Effector memory CD4-positive, alpha-beta T cell (primary cell): ENCODE results near the gene SS18L1.

ENCODE experiments used
- DNase-seq, 3 donors: peaks; one replicate each; pipeline ENCODE4 v3.0.0-alpha.2; 2020
- H3K27ac ChIP-seq: 2 replicates; pipeline ENCODE4 v1.7.0; 2013; ENCODE audit warnings: mild to moderate bottlenecking, low read length, moderate library complexity; ENCODE audit not compliant: insufficient read depth, poor library complexity, severe bottlenecking
- H3K27me3 ChIP-seq: replicated peaks from 2 replicates; pipeline ENCODE4 v1.7.0; 2013; ENCODE audit warnings: mild to moderate bottlenecking, low read length; ENCODE audit not compliant: insufficient read depth, control insufficient read depth, poor library complexity, severe bottlenecking
- H3K36me3 ChIP-seq: 2 replicates; pipeline ENCODE4 v1.7.0; 2013; ENCODE audit warnings: mild to moderate bottlenecking, low read length, moderate library complexity; ENCODE audit not compliant: control insufficient read depth, insufficient read depth
- H3K4me1 ChIP-seq: 2 replicates; pipeline ENCODE4 v1.7.0; 2013; ENCODE audit warnings: low read length, mild to moderate bottlenecking; ENCODE audit not compliant: control insufficient read depth, insufficient read depth, poor library complexity, severe bottlenecking
- H3K4me3 ChIP-seq: 2 replicates; pipeline ENCODE4 v1.7.0; 2013; ENCODE audit warnings: low read length, low read depth, mild to moderate bottlenecking; ENCODE audit not compliant: insufficient read depth, poor library complexity, severe bottlenecking
- H3K9me3 ChIP-seq: 2 replicates; pipeline ENCODE4 v1.7.0; 2013; ENCODE audit warnings: mild to moderate bottlenecking, low read length, moderate library complexity; ENCODE audit not compliant: control insufficient read depth

Gene SS18L1

GRCh38 chr20:62162765-62163484, 19.4 kb downstream of the SS18L1 start:
- H3K9me3 ChIP-seq: no peaks in the 10 kb centered on the region
- no peak overlapping the region for H3K4me3 ChIP-seq
- no peaks in the 10 kb centered on the region for H3K27me3 ChIP-seq
- H3K36me3 ChIP-seq: peaks cover 36% of the 10 kb centered on the region
- no peaks in the 10 kb centered on the region for H3K4me1 ChIP-seq
- no peak overlapping the region for H3K27ac ChIP-seq
- no peak for DNase-seq

GRCh38 chr20:62163485-62163865, 19.9 kb downstream of the SS18L1 start:
- Histone ChIP-seq H3K27me3 (no peaks in the 10 kb centered on the region), H3K9me3 (no peaks in the 10 kb centered on the region), H3K27ac (no peak overlapping the region), H3K4me3 (no peak overlapping the region), H3K4me1 (no peaks in the 10 kb centered on the region), H3K36me3 (peaks cover 36% of the 10 kb centered on the region)
- no peak for DNase-seq

- Histone ChIP-seq H3K36me3 (peaks cover 40% of the 10 kb centered on the region), H3K27me3 (no peaks in the 10 kb centered on the region), H3K4me3 (no peak overlapping the region), H3K9me3 (no peaks in the 10 kb centered on the region), H3K4me1 (no peaks in the 10 kb centered on the region), H3K27ac (no peak overlapping the region)
- no peak for DNase-seq
Observed at GRCh38 chr20:62163986-62164762, 20.6 kb downstream of the SS18L1 start.

- Histone ChIP-seq H3K27me3 (no peaks in the 10 kb centered on the region), H3K27ac (no peak overlapping the region), H3K4me1 (no peaks in the 10 kb centered on the region), H3K36me3 (peaks cover 40% of the 10 kb centered on the region), H3K4me3 (no peak overlapping the region), H3K9me3 (no peaks in the 10 kb centered on the region)
- no peak for DNase-seq
Observed at GRCh38 chr20:62164879-62165761, 21.6 kb downstream of the SS18L1 start.

GRCh38 chr20:62165762-62166399, 22.3 kb downstream of the SS18L1 start:
- H3K27ac ChIP-seq: no peak overlapping the region
- no peak overlapping the region for H3K4me3 ChIP-seq
- H3K27me3 ChIP-seq: no peaks in the 10 kb centered on the region
- peaks cover 40% of the 10 kb centered on the region for H3K36me3 ChIP-seq
- no peaks in the 10 kb centered on the region for H3K9me3 ChIP-seq
- H3K4me1 ChIP-seq: no peaks in the 10 kb centered on the region
- no peak for DNase-seq

- H3K36me3 ChIP-seq: peaks cover 30% of the 10 kb centered on the region
- H3K4me3 ChIP-seq: no peak overlapping the region
- DNase-seq: no peak
- H3K27ac ChIP-seq: no peak overlapping the region
- no peaks in the 10 kb centered on the region for H3K27me3 ChIP-seq
- no peaks in the 10 kb centered on the region for H3K4me1 ChIP-seq
- H3K9me3 ChIP-seq: no peaks in the 10 kb centered on the region
Observed at GRCh38 chr20:62167474-62167873, 23.9 kb downstream of the SS18L1 start.

GRCh38 chr20:62168061-62168460, 24.5 kb downstream of the SS18L1 start:
- Histone ChIP-seq H3K4me3 (no peak overlapping the region), H3K4me1 (no peaks in the 10 kb centered on the region), H3K27ac (no peak overlapping the region), H3K9me3 (no peaks in the 10 kb centered on the region), H3K27me3 (no peaks in the 10 kb centered on the region), H3K36me3 (peaks cover 28% of the 10 kb centered on the region)
- no peak for DNase-seq

GRCh38 chr20:62168890-62169435, 25.4 kb downstream of the SS18L1 start:
- Histone ChIP-seq H3K9me3 (no peaks in the 10 kb centered on the region), H3K27me3 (no peaks in the 10 kb centered on the region), H3K4me3 (no peak overlapping the region), H3K4me1 (no peaks in the 10 kb centered on the region), H3K27ac (no peak overlapping the region), H3K36me3 (peaks cover 25% of the 10 kb centered on the region)
- DNase-seq: no peak

- peaks cover 10% of the 10 kb centered on the region for H3K36me3 ChIP-seq
- no peaks in the 10 kb centered on the region for H3K9me3 ChIP-seq
Observed at GRCh38 chr20:62170536-62170935, 27.0 kb downstream of the SS18L1 start.

More at GRCh38 chr20:62170536-62170935, 27.0 kb downstream of the SS18L1 start:
- Histone ChIP-seq H3K4me3 (no peak overlapping the region), H3K27ac (no peak overlapping the region), H3K4me1 (no peaks in the 10 kb centered on the region), H3K27me3 (no peaks in the 10 kb centered on the region)
- DNase-seq: no peak
